Cardiac fibroblast (primary cell): ENCODE results near the gene MYL10.

ENCODE experiments used
- DNase-seq, 2 donors: peaks; one replicate each; pipeline versions ENCODE4 v3.0.0 to v3.0.0-alpha.2; 2010; ENCODE audit warnings: low read depth in 2 of 2
- H3K4me3 ChIP-seq, 2 donors: replicated peaks in 1 of 2; 1 replicate in 1 of 2; 2 replicates in 1 of 2; pipeline ENCODE4 v1.5.1; 2011; ENCODE audit warnings: low read depth in 2 of 2, low read length in 2 of 2, mild to moderate bottlenecking in 2 of 2, moderate library complexity in 1 of 2
- CTCF ChIP-seq: IDR thresholded peaks from one replicate; pipeline ENCODE4 v1.5.1; 2011; ENCODE audit warnings: low read depth, mild to moderate bottlenecking, low read length, inconsistent platforms

MYL10 gene

GRCh38 chr7:101667399-101667798, 38.3 kb upstream of the MYL10 start:
- H3K4me3 ChIP-seq = no peak overlapping the region
- TF ChIP-seq CTCF = no peak
- no peak for DNase-seq

- DNase-seq = no peak
- no peak overlapping the region for H3K4me3 ChIP-seq
- no peak for TF ChIP-seq CTCF
These were observed 37.6 kb upstream of the MYL10 start for GRCh38 chr7:101666741-101667140.

- DNase-seq = no peak
- no peak for TF ChIP-seq CTCF
- H3K4me3 ChIP-seq = no peak overlapping the region
These were observed 37.2 kb upstream of the MYL10 start for GRCh38 chr7:101666293-101666692.

- DNase-seq = no peak
- TF ChIP-seq CTCF = no peak
- H3K4me3 ChIP-seq = no peak overlapping the region
These were observed 35.9 kb upstream of the MYL10 start for GRCh38 chr7:101664893-101665471.

- TF ChIP-seq CTCF = no peak
These were observed 35.3 kb upstream of the MYL10 start for GRCh38 chr7:101664436-101664835.

GRCh38 chr7:101663747-101664146, 34.7 kb upstream of the MYL10 start:
- TF ChIP-seq CTCF = no peak
- DNase-seq = no peak

More at GRCh38 chr7:101664436-101664835, 35.3 kb upstream of the MYL10 start:
- no peak for DNase-seq
- H3K4me3 ChIP-seq = no peak overlapping the region

GRCh38 chr7:101662447-101662998, 33.4 kb upstream of the MYL10 start:
- no peak for TF ChIP-seq CTCF
- H3K4me3 ChIP-seq = no peak overlapping the region
- DNase-seq = no peak

More at GRCh38 chr7:101663747-101664146, 34.7 kb upstream of the MYL10 start:
- H3K4me3 ChIP-seq = no peak overlapping the region
